Activated CD8-positive, alpha-beta memory T cell treated with anti-CD3 and anti-CD28 coated beads for 1 hour (primary cell): ENCODE results near the gene MUS81.

ENCODE experiments used
- DNase-seq, 2 donors: peaks; one replicate each; pipeline ENCODE4 v3.0.0-alpha.2; 2020; ENCODE audit warnings: low read depth in 1 of 2; ENCODE audit errors: extremely low read depth in 1 of 2

Gene MUS81

GRCh38 chr11:65872586-65873317 lies 12.5 kb downstream of the MUS81 start, which contains the start of gene EFEMP2:
TSS of gene EFEMP2 (minus strand) at chr11:65872800. CDS start at chr11:65872354, 446 bp downstream.
- no peak for DNase-seq

DNA sequence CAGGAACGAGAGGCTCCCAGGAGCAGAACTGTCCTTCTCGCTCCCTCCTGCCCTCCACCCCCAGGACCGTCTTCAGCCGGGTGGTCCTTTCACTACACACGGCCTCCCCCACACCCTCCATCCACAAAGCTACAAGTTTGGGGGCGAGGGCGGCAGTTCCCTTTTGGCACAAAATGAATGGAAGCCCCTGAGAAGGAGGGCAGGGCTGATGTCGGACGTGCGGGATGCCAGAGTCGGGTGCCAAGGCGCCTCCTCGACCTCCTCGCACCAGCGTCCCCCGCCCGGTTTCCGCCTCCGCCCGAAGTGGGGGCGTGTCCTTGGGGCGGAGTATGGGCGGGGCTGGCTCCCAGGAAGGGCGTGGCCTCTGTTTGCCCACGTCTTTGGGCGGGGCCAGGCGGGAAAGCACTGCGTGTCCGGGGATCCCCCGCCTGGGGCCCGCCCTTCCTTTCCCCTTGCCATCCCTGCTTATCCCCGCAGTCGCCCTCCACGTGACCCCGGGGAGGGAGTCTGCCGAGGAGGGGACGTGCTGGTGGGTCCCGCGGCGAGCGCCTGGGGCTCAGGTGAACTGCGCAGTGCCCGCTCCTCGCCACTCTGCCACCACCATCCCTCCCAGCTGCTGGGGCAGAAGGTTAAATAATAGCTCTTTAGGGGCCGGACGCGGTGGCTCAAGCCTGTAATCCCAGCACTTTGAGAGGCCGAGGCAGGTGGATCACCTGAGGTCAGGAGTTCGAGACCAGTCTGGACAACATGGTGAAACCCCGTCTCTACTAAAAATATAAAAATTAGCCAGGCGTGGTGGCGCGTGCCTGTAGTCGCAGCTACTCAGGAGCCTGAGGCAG lies 13.3 kb downstream of the MUS81 start:
- DNase-seq: peak; percentile 86 to 93

- no peak for DNase-seq
Measured at GRCh38 chr11:65879617-65880016, 19.4 kb downstream of the MUS81 start, which contains the start of gene CTSW. TSS of gene CTSW (plus strand) at chr11:65879837. CDS start at chr11:65879855, 18 bp downstream.

GRCh38 chr11:65880027-65880426 lies 19.8 kb downstream of the MUS81 start:
- no peak for DNase-seq

- no peak for DNase-seq
Measured at GRCh38 chr11:65880844-65881421, 20.7 kb downstream of the MUS81 start.

DNA sequence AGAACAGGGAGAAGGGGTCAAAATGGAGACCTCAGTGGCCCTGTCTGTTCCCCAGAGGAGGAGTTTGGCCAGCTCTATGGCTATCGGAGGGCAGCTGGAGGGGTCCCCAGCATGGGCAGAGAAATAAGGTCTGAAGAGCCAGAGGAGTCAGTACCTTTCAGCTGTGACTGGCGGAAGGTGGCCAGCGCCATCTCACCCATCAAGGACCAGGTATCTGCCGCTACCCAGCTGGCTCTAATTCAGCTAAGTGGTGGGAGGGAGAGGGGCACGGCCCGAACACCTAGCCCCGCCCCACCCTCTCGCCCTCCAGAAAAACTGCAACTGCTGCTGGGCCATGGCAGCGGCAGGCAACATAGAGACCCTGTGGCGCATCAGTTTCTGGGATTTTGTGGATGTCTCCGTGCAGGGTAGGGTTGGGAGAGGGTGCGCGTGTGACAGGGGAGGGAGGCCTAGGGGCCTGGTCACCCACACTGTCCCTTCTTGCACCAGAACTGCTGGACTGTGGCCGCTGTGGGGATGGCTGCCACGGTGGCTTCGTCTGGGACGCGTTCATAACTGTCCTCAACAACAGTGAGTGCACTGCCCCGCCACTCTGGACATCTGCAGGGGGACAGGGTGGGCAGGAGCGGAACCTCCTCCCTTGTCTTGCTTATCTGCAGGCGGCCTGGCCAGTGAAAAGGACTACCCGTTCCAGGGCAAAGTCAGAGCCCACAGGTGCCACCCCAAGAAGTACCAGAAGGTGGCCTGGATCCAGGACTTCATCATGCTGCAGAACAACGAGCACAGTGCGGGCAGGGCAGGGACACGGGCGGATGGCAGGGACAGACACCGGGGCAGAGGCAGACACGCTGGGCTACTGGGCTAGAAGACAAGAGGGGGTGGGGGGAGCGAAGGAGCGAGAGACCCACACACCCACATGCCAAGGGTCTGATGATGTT lies 22.2 kb downstream of the MUS81 start:
- no peak for DNase-seq

GRCh38 chr11:65883058-65883761 lies 23.0 kb downstream of the MUS81 start:
- no peak for DNase-seq

GRCh38 chr11:65883786-65884715 lies 23.8 kb downstream of the MUS81 start:
- no peak for DNase-seq

GRCh38 chr11:65884716-65885092 lies 24.5 kb downstream of the MUS81 start:
- peak in 1 of 2 donors; percentile 70 for DNase-seq

DNA sequence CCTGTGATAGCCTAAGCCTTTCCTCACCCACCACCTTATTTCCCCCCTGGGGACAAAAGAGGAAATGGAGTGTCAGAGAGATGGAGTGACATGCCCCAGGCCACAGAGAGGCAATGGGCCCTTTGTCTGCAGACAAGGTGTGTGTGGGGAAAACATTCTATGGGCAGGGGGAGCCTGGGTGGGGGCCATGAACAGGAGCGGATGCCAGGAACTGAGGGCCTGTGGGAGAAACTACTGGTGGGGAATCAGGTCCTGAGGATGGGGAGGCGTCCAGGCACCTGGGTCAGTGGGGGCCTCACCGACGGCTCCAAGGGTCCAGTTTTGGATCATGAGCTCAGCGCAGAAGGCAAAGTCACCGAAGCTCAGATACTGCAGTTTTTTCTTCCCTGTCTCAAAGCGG lies 25.0 kb downstream of the MUS81 start:
- no peak for DNase-seq

DNA sequence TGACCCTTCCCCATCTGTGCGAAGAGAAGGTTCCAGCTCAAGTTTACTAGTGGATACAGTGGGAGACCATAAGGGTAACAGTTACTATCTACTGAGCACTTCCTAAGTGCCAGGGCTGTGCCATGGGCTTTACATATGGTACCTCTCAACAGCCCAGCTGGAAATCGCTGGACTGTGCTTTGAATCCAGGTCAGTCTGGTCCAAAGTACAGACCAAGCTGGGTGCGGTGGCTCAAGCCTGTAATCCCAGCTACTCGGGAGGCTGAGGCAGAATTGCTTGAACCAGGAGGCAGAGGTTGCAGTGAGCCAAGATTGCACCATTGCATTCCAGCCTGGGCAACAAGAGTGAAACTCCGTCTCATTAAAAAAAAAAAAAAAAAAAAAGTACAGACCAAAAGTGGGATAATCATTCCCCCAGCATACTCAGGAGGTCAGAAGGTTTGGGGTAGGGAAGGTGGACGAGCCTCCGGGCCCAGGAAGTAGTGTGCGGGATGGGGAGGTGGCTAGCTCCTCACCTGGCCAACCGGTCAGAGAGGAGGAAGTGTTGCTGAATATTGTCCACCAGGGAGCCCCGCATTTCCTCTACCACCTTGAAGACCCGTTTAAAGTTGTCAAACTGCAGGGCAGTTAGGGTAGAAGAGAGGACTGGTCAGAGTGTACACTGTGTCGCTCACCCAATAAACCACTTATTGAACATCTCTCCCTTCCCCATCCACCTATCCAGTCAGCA lies 25.7 kb downstream of the MUS81 start:
- DNase-seq: no peak

- DNase-seq: no peak
Measured at GRCh38 chr11:65886826-65887722, 26.8 kb downstream of the MUS81 start.

DNA sequence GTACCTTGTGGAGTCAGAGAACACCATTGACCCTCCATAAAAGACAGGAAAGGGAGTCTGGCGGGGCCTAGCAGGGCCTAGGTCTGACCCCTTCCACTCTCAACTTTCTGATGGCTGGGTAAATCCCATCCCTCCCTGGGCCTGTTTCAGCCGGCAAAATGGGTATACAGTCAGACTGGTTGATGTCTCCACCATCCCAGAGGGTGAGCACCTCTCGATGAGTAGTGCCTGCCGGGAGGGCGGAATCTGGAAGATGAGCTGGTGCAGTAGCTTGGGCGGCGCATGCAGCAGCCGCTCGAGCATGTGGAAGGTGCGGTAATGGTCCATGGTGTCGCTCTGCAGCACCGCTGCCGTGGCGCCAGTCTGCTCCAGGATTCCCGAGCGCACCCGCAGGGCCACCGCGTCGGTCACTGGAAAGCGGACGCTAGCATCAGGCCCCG lies 27.5 kb downstream of the MUS81 start:
- DNase-seq: no peak

DNA sequence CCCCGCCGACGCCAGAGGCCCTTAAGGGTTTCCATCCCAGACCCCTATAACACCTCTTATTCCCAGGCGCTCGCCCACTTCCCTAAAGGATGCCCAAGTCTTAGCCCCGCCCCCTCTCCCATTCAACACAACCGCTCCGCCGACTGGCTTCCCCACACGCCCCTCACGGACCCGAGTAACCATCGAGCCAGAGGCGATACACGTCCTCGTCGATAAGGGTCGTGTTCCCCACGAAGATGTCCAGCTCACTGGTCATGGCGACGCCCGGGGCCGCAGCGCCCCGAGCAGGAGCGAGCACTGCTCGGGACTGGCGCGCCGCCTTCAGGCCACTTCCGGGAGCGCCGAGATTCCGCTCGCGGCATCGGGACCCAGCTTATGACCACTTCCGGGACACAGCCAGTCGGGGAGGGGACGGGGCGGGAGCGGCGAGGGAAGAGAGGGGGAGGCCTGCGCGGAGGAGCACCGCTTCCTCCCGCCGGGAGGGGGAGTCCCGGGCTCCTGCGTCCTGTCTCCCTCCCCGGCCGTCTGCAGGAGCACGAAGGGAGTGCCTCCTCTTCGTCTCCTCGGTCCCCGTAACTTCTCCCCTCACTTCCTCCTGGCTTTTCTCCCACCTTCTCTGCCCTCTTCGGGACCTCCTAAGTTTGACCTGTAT lies 28.1 kb downstream of the MUS81 start, which contains the start of gene FIBP:
TSS of gene FIBP (minus strand) at position 309 of the 652 bp plus-strand sequence. CDS start at position 256, 53 bp downstream.
- peak; percentile 90 to 92 for DNase-seq

DNA sequence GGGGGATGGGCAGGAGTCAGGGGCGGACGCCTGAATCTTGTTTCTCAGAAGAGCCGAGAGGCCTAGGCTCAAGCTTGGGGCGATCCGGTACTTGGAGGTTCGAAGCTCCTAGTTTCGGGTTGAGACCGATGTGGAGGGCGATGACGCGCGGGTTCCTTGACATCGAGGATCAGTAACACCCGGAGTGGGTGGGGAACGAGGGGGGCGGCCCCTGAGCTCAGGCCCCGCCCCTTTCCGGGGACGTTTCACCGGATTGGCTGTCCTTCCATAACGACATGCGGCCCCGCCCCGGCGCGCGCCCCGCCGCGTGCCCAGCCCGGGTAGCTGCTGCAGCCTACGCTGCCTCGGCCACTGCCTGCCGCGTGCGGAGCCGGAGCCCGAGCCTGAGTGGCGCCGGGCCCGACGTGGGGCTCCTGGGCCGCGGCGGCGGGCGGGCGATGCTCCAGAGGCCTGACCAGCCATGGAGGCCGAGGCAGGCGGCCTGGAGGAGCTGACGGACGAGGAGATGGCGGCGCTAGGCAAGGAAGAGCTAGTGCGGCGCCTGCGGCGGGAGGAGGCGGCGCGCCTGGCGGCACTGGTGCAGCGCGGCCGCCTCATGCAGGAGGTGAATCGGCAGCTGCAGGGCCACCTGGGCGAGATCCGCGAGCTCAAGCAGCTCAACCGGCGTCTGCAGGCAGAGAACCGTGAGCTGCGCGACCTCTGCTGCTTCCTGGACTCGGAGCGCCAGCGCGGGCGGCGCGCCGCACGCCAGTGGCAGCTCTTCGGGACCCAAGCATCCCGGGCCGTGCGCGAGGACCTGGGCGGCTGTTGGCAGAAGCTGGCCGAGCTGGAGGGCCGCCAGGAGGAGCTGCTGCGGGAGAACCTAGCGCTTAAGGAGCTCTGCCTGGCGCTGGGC lies 30.3 kb downstream of the MUS81 start, which contains the start of gene CCDC85B:
TSS of gene CCDC85B (plus strand) at position 350 of the 895 bp plus-strand sequence. CDS start at position 461, 111 bp downstream.
- DNase-seq: peak; percentile 92 to 98
